Stimulated activated CD8-positive, alpha-beta memory T cell treated with anti-CD3 and anti-CD28 coated beads, Interleukin-7, amount 100 ng/mL, for 4 hours (primary cell): Measurements from ENCODE around the gene CRYGN.

Experiments
- DNase-seq, 2 donors: peaks; one replicate each; pipeline ENCODE4 v3.0.0-alpha.2; 2020; ENCODE audit warnings: low read depth in 2 of 2

CRYGN gene

GRCh38 chr7:151459726-151460473 is 20.0 kb upstream of the CRYGN start:
- DNase-seq = no peak

- DNase-seq = no peak
Measured at GRCh38 chr7:151457534-151457933, 17.6 kb upstream of the CRYGN start.

- no peak for DNase-seq
Measured at GRCh38 chr7:151456782-151457181, 16.8 kb upstream of the CRYGN start.

GRCh38 chr7:151456276-151456675 is 16.3 kb upstream of the CRYGN start:
- DNase-seq = no peak

GRCh38 chr7:151455690-151456089 is 15.7 kb upstream of the CRYGN start:
- DNase-seq = no peak

- no peak for DNase-seq
Measured at GRCh38 chr7:151454932-151455530, 15.1 kb upstream of the CRYGN start.

GRCh38 chr7:151454305-151454704 is 14.4 kb upstream of the CRYGN start:
- no peak for DNase-seq

GRCh38 chr7:151453326-151453791 is 13.4 kb upstream of the CRYGN start:
- DNase-seq = no peak

- no peak for DNase-seq
Measured at GRCh38 chr7:151452680-151453325, 12.9 kb upstream of the CRYGN start.

GRCh38 chr7:151451626-151452571 is 12.0 kb upstream of the CRYGN start:
- DNase-seq = no peak

- no peak for DNase-seq
Measured at GRCh38 chr7:151451156-151451555, 11.2 kb upstream of the CRYGN start.

GRCh38 chr7:151449990-151450389 is 10.0 kb upstream of the CRYGN start:
- DNase-seq = no peak

- peak; percentile 55 to 57 for DNase-seq
Measured at GRCh38 chr7:151448261-151449252, 8.6 kb upstream of the CRYGN start.

- DNase-seq = no peak
Measured at GRCh38 chr7:151447901-151448260, 7.9 kb upstream of the CRYGN start.

GRCh38 chr7:151447312-151447711 is 7.4 kb upstream of the CRYGN start:
- no peak for DNase-seq

- DNase-seq = no peak
Measured at GRCh38 chr7:151446412-151446811, 6.5 kb upstream of the CRYGN start.

GRCh38 chr7:151444632-151445031 is 4.7 kb upstream of the CRYGN start:
- DNase-seq = no peak

GRCh38 chr7:151442776-151443496 is 3.0 kb upstream of the CRYGN start:
- DNase-seq = no peak

- peak in 1 of 2 donors; percentile 16 for DNase-seq
Measured at GRCh38 chr7:151440799-151441445, 981 bp upstream of the CRYGN start.
